SW480 (cell line): ENCODE data around the gene GLMP.

ENCODE experiments used
- DNase-seq: peaks from one replicate; pipeline ENCODE4 v3.0.0-alpha.2; 2016; ENCODE audit warnings: low spot score

GLMP gene

GRCh38 chr1:156248323-156248683, 47.2 kb downstream of the GLMP start:
- DNase-seq = no peak

GRCh38 chr1:156247460-156248322, 47.8 kb downstream of the GLMP start, which contains the start of gene PAQR6:
Gene PAQR6 (minus strand): TSS chr1:156248056. CDS start chr1:156246731, 1,325 bp downstream.
- DNase-seq = peak; percentile 51

GRCh38 chr1:156246781-156247459, 48.6 kb downstream of the GLMP start:
- DNase-seq = no peak

GRCh38 chr1:156246241-156246780, 49.2 kb downstream of the GLMP start:
- DNase-seq = no peak

GRCh38 chr1:156245451-156246232, 49.8 kb downstream of the GLMP start:
- DNase-seq = peak; percentile 54

GRCh38 chr1:156244712-156245111, 50.8 kb downstream of the GLMP start:
- no peak for DNase-seq

GRCh38 chr1:156244126-156244525, 51.4 kb downstream of the GLMP start:
- no peak for DNase-seq

- DNase-seq = no peak
Measured at GRCh38 chr1:156242738-156243137, 52.7 kb downstream of the GLMP start.
